H1 (cell line): ENCODE measurements around the gene HHAT. TPM values are rescaled to one million over a fixed set of nuclear protein-coding genes. Genes with fewer than 3 reads are reported as not detected.

Source experiments
- ATF3 ChIP-seq: IDR thresholded peaks from 2 replicates; pipeline ENCODE4 v1.6.1; 2011; ENCODE audit warnings: low read depth, mild to moderate bottlenecking, low read length; ENCODE audit not compliant: insufficient read depth
- CBX5 ChIP-seq: fragments of 300-800, 300-1000 bp; sonication (generic); IDR thresholded peaks from 2 replicates; pipeline ENCODE4 v1.7.1; 2016; ENCODE audit warnings: antibody characterized with exemption, low read length, low read depth
- CHD7 ChIP-seq: fragments of 300-600 bp; sonication (generic); IDR thresholded peaks from 2 replicates; pipeline ENCODE4 v1.7.1; 2012; ENCODE audit warnings: low read length, moderate library complexity, mild to moderate bottlenecking, inconsistent platforms; ENCODE audit not compliant: insufficient replicate concordance
- E2F6 ChIP-seq: IDR thresholded peaks from 2 replicates; pipeline ENCODE4 v1.6.1; 2012; ENCODE audit warnings: inconsistent platforms
- EP300 ChIP-seq, 2 experiments: IDR thresholded peaks; 1 replicate in 1 of 2; 2 replicates in 1 of 2; pipeline ENCODE4 v1.6.1; 2011 to 2012; ENCODE audit warnings: low read depth in 2 of 2, low read length in 2 of 2, mild to moderate bottlenecking in 2 of 2, borderline replicate concordance in 1 of 2, inconsistent platforms in 1 of 2, moderate library complexity in 1 of 2
- EZH2 ChIP-seq: fragments of 200-600 bp; sonication (generic); IDR thresholded peaks from 2 replicates; pipeline ENCODE4 v1.7.1; 2012; ENCODE audit warnings: low read depth, mild to moderate bottlenecking, moderate library complexity, low read length, inconsistent platforms; ENCODE audit not compliant: severe bottlenecking
- JUN ChIP-seq: IDR thresholded peaks from 2 replicates; pipeline ENCODE4 v1.6.1; 2011; ENCODE audit warnings: low read depth, mild to moderate bottlenecking, improper control_type of control experiment, low read length
- TBP ChIP-seq: IDR thresholded peaks from 2 replicates; pipeline ENCODE4 v1.6.1; 2011; ENCODE audit warnings: low read depth, low read length, improper control_type of control experiment
- YY1 ChIP-seq: IDR thresholded peaks from 2 replicates; pipeline ENCODE4 v1.6.1; 2011; ENCODE audit warnings: low read depth, mild to moderate bottlenecking, low read length
- polyA plus RNA-seq, 7 experiments: library from polyadenylated mRNA; depleted of rRNA in 3 of 7; stranded (reverse) in 5 of 7; unstranded in 2 of 7; fragments of >200 nt in 5 of 7; fragments of 200-250 nt in 2 of 7; gene quantifications; 1 replicate in 5 of 7; 2 replicates in 1 of 7; 4 replicates in 1 of 7; pipeline versions ENCODE4 v1.2.1 to v1.2.3, GENCODE V29; 2011 to 2013; ENCODE audit warnings: missing spikeins in 2 of 7, mixed read lengths in 2 of 7
- total RNA-seq: library from RNA; stranded (reverse); fragmentation: NEBNext Ultra II Directional; extraction: Animal tissue kit (Norgen Biotek cat#: 25700); gene quantifications from 2 replicates; pipeline ENCODE4 v1.2.1, GENCODE V29; 2021

HHAT gene
- total and polyA plus RNA-seq, 2 of the 8 experiments (the other 6 are each of a cell fraction or from before 2014, with no cell fraction given): 0.15 to 0.51 TPM

GRCh38 chr1:210608767-210609166 is 280.1 kb downstream of the HHAT start (continued):
- TF ChIP-seq CHD7: no peak
- no peak for TF ChIP-seq JUN
- no peak for TF ChIP-seq TBP
- TF ChIP-seq EP300 (IDR thresholded peaks at IDR 0.05; ENCODE audit: borderline replicate concordance in 1 of 2, low read depth in 2 of 2, low read length in 2 of 2): no peak
- no peak for TF ChIP-seq EZH2
- TF ChIP-seq CBX5: no peak
- no peak for TF ChIP-seq ATF3
- TF ChIP-seq E2F6: no peak
- TF ChIP-seq YY1: no peak
